WERI-Rb-1 (cell line): ENCODE results near the gene CCR4.
"Not testable (repeated sequence)": the region's sequence is repeated elsewhere in the genome, so short reads cannot be mapped to it uniquely, and the experiment has no call there.

Experiments
- DNase-seq: peaks from one replicate; pipeline ENCODE4 v3.0.0-alpha.2; 2020
- H3K27ac ChIP-seq: fragments of 250-450 bp; sonication (Bioruptor Pico); 2 replicates; pipeline ENCODE4 v1.5.1; 2020; ENCODE audit warnings: mild to moderate bottlenecking, moderate library complexity
- H3K27me3 ChIP-seq: fragments of 250-450 bp; sonication (Bioruptor Pico); 2 replicates; pipeline ENCODE4 v1.5.1; 2021; ENCODE audit warnings: mild to moderate bottlenecking, low read depth, moderate library complexity; ENCODE audit not compliant: insufficient read depth, severe bottlenecking
- H3K36me3 ChIP-seq: fragments of 250-450 bp; sonication (Bioruptor Pico); 2 replicates; pipeline ENCODE4 v1.5.1; 2020; ENCODE audit warnings: mild to moderate bottlenecking, moderate library complexity
- H3K4me3 ChIP-seq: 2 replicates; pipeline ENCODE4 v1.5.1; 2011; ENCODE audit warnings: low read depth, mild to moderate bottlenecking, control low read depth, low read length
- H3K9me3 ChIP-seq: fragments of 250-450 bp; sonication (Bioruptor Pico); 2 replicates; pipeline ENCODE4 v1.5.1; 2021; ENCODE audit warnings: mild to moderate bottlenecking, moderate library complexity; ENCODE audit not compliant: severe bottlenecking
- TF ChIP-seq, protein P1 (sequence below): IDR thresholded peaks from 2 replicates; pipeline ENCODE4 v1.5.1; 2011; ENCODE audit warnings: low read depth, mild to moderate bottlenecking, control low read depth, inconsistent platforms, low read length

The CCR4 gene

DNA sequence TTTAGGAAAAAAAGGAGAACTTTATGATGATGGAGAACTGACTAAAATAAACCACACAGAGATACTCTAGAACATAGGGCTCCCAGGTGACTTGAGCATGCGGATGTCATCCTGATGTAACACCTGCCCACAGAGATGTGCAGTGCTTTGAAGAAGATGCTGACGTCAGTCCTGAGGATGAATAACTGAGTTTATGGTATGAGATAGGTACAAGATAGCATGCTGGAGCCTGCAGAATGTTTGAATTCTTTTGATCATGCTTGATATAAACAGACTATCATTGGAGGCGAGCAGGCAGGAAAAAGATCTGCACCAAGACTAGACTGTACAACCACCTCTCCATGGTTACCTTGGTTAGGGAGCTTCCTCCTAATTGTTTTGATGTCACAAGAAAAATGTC is 12.4 kb downstream of the CCR4 start:
- H3K36me3 ChIP-seq = no peaks in the 10 kb centered on the region
- TF ChIP-seq, protein P1, sequence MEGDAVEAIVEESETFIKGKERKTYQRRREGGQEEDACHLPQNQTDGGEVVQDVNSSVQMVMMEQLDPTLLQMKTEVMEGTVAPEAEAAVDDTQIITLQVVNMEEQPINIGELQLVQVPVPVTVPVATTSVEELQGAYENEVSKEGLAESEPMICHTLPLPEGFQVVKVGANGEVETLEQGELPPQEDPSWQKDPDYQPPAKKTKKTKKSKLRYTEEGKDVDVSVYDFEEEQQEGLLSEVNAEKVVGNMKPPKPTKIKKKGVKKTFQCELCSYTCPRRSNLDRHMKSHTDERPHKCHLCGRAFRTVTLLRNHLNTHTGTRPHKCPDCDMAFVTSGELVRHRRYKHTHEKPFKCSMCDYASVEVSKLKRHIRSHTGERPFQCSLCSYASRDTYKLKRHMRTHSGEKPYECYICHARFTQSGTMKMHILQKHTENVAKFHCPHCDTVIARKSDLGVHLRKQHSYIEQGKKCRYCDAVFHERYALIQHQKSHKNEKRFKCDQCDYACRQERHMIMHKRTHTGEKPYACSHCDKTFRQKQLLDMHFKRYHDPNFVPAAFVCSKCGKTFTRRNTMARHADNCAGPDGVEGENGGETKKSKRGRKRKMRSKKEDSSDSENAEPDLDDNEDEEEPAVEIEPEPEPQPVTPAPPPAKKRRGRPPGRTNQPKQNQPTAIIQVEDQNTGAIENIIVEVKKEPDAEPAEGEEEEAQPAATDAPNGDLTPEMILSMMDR = no peak
- H3K27me3 ChIP-seq = no peaks in the 10 kb centered on the region
- peaks cover 7% of the 10 kb centered on the region for H3K9me3 ChIP-seq
- no peak for DNase-seq
- no peak overlapping the region for H3K27ac ChIP-seq
- H3K4me3 ChIP-seq = no peak overlapping the region

DNA sequence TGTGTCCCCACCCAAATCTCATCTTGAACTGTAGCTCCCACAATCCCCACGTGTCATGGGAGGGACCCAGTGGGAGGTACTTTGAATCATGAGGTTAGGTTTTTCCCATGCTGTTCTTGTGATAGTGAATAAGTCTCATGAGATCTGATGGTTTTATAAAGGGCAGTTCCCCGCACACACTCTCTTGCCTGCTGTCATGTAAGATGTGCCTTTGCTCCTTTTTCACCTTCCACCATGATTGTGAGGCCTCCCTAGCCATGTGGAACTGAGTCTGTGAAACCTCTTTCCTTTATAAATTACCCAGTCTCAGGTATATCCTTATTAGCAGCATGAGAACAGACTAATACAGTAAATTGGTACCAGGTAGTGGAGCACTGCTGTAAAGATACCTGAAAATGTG is 13.3 kb downstream of the CCR4 start:
- not testable (repeated sequence) for DNase-seq, H3K4me3 ChIP-seq, H3K27me3 ChIP-seq, H3K36me3 ChIP-seq, H3K9me3 ChIP-seq, H3K27ac ChIP-seq

DNA sequence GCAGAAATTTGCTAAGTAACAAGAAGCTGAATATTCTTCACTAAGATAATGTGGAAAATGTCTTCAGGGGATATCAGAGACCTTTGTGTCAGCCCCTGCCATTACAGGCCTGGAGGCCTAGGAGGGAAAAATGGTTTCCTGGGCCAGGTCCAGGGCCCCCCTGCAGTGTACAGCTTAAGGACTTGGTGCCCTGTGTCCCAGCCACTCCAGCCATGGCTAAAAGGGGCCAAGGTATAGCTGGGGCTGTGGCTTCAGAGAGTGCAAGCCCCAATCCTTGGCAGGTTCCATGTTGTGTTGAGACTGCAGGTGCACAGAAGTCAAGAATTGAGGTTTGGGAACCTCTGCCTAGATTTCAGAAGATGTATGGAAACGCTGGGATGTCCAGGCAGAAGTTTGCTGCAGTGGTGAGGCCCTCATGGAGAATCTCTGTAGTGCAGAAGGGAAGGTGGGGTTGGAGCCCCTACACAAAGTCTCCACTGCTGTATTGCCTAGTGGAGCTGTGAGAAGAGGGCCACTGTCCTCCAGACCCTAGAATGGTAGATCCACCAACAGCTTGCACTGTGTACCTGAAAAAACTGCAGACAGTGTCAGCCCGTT is 14.3 kb downstream of the CCR4 start:
- DNase-seq, H3K27ac ChIP-seq, H3K27me3 ChIP-seq, H3K4me3 ChIP-seq, H3K9me3 ChIP-seq, H3K36me3 ChIP-seq: not testable (repeated sequence)

DNA sequence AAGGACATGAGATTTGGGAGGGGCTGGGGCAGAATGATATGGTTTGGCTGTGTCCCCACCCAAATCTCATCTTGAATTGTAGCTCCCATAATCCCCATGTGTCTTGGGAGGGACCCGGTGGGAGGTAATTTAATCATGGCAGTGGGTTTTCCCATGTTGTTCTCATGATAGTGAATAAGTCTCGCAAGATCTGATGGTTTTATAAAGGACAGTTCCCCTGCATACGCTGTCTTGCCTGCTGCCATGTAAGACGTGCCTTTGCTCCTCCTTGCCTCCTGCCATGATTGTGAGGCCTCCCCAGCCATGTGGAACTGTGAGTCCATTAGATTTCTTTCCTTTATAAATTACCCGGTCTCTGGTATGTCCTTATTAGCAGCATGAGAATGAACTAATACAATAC is 15.2 kb downstream of the CCR4 start:
- not testable (repeated sequence) for H3K4me3 ChIP-seq, H3K27ac ChIP-seq, H3K36me3 ChIP-seq, DNase-seq, H3K27me3 ChIP-seq, H3K9me3 ChIP-seq

DNA sequence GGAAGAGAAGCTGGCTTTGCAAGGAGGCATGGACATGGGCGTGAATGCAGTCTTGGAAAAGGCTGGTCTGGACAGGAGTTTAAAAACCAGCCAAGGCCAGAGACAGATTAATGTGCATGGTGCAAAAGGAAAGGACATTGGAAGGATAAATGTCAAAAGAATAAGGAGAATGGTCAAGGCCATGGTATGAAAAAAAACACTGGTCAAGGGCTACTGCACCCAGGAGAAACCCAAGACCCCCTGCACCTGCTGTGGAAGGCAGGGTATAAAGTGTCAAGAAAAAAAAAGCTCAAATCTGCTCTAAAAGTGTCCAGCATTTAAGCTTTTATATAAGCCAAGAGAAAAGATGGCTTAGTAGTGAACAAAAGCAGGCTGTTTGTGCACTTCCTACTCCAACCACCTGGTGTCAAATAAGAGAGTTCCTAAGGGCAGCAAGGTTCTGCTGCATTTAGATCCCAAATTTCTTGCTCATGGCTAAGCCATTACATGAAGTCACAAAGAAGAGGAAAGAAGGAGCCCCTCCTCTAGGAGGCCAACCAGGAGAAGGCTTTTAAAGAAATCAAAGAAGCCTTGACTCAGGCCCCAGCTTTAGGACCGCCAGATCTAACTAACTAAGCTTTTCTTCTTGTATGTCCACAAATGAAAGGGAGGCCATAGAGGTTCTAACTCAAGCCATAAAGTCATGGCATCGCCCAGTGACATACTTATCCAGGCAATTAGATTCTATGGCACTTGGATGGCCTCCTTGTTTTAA is 16.9 kb downstream of the CCR4 start:
- Histone ChIP-seq H3K27me3 (no peaks in the 10 kb centered on the region), H3K27ac (no peak overlapping the region), H3K9me3 (peaks cover 7% of the 10 kb centered on the region), H3K36me3 (no peaks in the 10 kb centered on the region), H3K4me3 (no peak overlapping the region)
- DNase-seq = no peak
- TF ChIP-seq, protein P1 = no peak

DNA sequence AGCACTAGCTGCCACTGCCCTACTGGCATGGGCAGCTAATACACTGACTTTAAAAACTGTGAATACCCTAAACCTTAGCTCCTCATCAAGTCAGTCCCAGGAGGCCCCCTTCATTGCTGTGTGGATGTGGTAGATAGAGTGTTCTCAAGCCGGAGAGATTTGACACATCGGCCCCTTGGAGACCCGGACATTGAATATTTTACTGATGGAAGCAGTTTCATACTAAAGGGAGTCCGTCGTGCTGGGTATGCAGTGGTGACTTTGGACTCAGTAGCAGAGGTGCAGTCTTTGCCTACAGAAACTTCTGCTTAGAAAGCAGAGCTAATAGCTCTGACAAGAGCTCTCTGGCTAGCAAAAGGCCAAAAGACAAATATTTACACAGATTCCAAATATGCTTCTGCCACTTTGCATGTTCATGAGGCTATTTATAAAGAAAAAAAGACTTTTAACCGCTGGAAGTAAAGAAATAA is 17.5 kb downstream of the CCR4 start:
- no peak overlapping the region for H3K27ac ChIP-seq
- TF ChIP-seq, protein P1 = no peak
- no peaks in the 10 kb centered on the region for H3K36me3 ChIP-seq
- no peaks in the 10 kb centered on the region for H3K27me3 ChIP-seq
- H3K9me3 ChIP-seq = peaks cover 7% of the 10 kb centered on the region
- H3K4me3 ChIP-seq = no peak overlapping the region
- no peak for DNase-seq

DNA sequence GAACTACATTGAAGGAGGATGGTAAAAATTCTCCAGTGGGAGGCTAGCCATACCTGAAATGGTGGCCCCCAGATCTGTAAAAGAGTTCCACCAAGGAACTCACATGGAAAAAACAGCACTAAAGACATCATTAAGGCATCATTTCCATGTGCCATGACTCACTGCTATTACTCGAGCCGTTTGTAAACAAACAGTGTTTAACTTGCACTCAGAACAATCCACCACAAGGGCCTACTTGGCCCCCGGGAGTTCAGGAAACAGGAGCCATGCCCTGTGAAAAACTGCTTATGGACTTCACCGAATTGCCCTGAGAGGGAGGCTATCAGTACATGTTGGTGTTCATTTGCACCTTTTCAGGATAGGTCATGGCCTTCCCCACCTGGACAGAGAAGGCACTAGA is 18.2 kb downstream of the CCR4 start:
- Histone ChIP-seq H3K27ac (no peak overlapping the region), H3K27me3 (no peaks in the 10 kb centered on the region), H3K4me3 (no peak overlapping the region), H3K9me3 (peaks cover 7% of the 10 kb centered on the region), H3K36me3 (no peaks in the 10 kb centered on the region)
- TF ChIP-seq, protein P1 = no peak
- DNase-seq = no peak

DNA sequence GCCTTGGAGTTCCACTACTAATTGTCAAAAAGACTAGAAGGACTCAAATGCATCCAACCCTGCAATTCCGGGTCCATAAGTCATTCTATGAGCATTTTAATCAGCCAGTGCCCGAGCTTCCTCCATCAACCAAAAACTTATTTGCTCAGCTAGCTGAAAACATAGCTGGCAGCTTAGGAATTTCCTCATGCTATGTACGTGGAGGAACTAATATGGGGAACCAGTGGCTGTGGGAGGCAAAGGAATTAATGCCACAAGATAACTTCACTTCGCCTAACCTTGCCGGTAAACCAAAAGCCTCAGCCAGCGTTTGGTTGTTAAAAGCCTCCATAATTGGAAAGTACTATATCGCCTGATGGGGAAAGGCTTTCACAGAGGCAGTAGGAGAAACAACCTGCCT is 19.8 kb downstream of the CCR4 start:
- not testable (repeated sequence) for H3K36me3 ChIP-seq, H3K27me3 ChIP-seq, H3K27ac ChIP-seq, DNase-seq, H3K9me3 ChIP-seq, H3K4me3 ChIP-seq
